ENCODE results near the gene AGMO.

- TF ChIP-seq ATF2 (IDR thresholded peaks at IDR 0.05; ENCODE audit: low read length) (no peak), SIN3A (conservative IDR thresholded peaks at IDR 0.05 in 1 of 2, IDR thresholded peaks at IDR 0.05 in 1 of 2; ENCODE audit: low read depth in 1 of 2, low read length in 2 of 2) (no peak), NRF1 (IDR thresholded peaks at IDR 0.05; ENCODE audit: low read depth, low read length) (no peak), CTCF (IDR thresholded peaks at IDR 0.05; ENCODE audit: control extremely low read depth in 1 of 3, insufficient read depth in 1 of 3, low read depth in 1 of 3, low read length in 3 of 3) (no peak), POLR2A (IDR thresholded peaks at IDR 0.05; ENCODE audit: control extremely low read depth in 1 of 2, low read depth in 2 of 2, low read length in 2 of 2) (no peak), EP300 (IDR thresholded peaks at IDR 0.05; ENCODE audit: borderline replicate concordance in 1 of 2, low read depth in 2 of 2, low read length in 2 of 2) (no peak), PHF8 (conservative IDR thresholded peaks at IDR 0.05; ENCODE audit: low read depth, low read length) (no peak), JUND (IDR thresholded peaks at IDR 0.05; ENCODE audit: low read length) (no peak), TAF1 (IDR thresholded peaks at IDR 0.05; ENCODE audit: low read depth, low read length) (no peak), GTF2F1 (IDR thresholded peaks at IDR 0.05; ENCODE audit: borderline replicate concordance, low read depth, low read length) (no peak), ASH2L (IDR thresholded peaks at IDR 0.05; ENCODE audit: low read length) (no peak), MAX (IDR thresholded peaks at IDR 0.05) (no peak), EZH2 (IDR thresholded peaks at IDR 0.05; ENCODE audit: low read depth, low read length, severe bottlenecking) (no peak)
These were observed 165.3 kb downstream of the AGMO start for GRCh38 chr7:15396210-15397158.
